ENCODE measurements around the gene ZNF511.

GRCh38 chr10:133353202-133353959 is 44.7 kb downstream of the ZNF511 start:
- TF ChIP-seq CTCF (IDR thresholded peaks at IDR 0.05) (no peak), POLR2A (IDR thresholded peaks at IDR 0.05) (no peak)
